Panc1 (cell line): ENCODE results near the gene CPNE7. TPM values are rescaled to one million over a fixed set of nuclear protein-coding genes. Genes with fewer than 3 reads are reported as not detected.

Experiments
- ATAC-seq: fragments of 200-7000 bp; cut with Tn5 transposase; 2 replicates; pipeline ENCODE4 v1.9.1; 2020; ENCODE audit warnings: mild to moderate bottlenecking, moderate library complexity
- BruUV-seq: library from RNA; stranded (reverse); fragments of 400-500 nt; replicated peaks from 2 replicates; lab custom pipeline; 2021; lab: Mats Ljungman, UMichigan
- CTCF ChIA-PET: fragments of 300-600 bp; sonication (Branson Sonifier 250); formaldehyde crosslinking; loops from one replicate; lab custom pipeline; 2022; ENCODE audit warnings: antibody characterized with exemption; lab: Charles Lee
- POLR2A ChIA-PET: fragments of 300-600 bp; sonication (Branson Sonifier 250); formaldehyde crosslinking; loops from one replicate; lab custom pipeline; 2022; ENCODE audit warnings: antibody characterized with exemption; lab: Charles Lee
- DNase-seq: peaks from one replicate; pipeline ENCODE4 v3.0.0-alpha.2; 2010; ENCODE audit warnings: low read depth, low spot score
- H3K27ac ChIP-seq: 2 replicates; pipeline ENCODE4 v1.5.1; 2011; ENCODE audit warnings: mild to moderate bottlenecking, low read length, inconsistent platforms
- H3K27me3 ChIP-seq: fragments of 200-500 bp; sonication (Bioruptor generic); 2 replicates; pipeline ENCODE4 v1.6.0; 2014; ENCODE audit warnings: low read length, inconsistent platforms; ENCODE audit not compliant: control insufficient read depth, insufficient read depth
- H3K36me3 ChIP-seq: fragments of 200-500 bp; sonication (Bioruptor generic); 2 replicates; pipeline ENCODE4 v1.5.1; 2014; ENCODE audit warnings: inconsistent platforms, mild to moderate bottlenecking, low read length, moderate library complexity; ENCODE audit not compliant: control insufficient read depth, insufficient read depth
- H3K4me1 ChIP-seq: 2 replicates; pipeline ENCODE4 v1.5.1; 2011; ENCODE audit warnings: inconsistent platforms, mild to moderate bottlenecking, low read length, moderate library complexity; ENCODE audit not compliant: control insufficient read depth, insufficient read depth
- H3K4me3 ChIP-seq, 2 experiments: 2 replicates each; pipeline ENCODE4 v1.5.1; 2011 to 2012; ENCODE audit warnings: low read depth in 2 of 2, low read length in 2 of 2, mild to moderate bottlenecking in 2 of 2, inconsistent platforms in 1 of 2, moderate library complexity in 1 of 2
- H3K9me3 ChIP-seq: fragments of 200-500 bp; sonication (Bioruptor generic); 2 replicates; pipeline ENCODE4 v1.5.1; 2014; ENCODE audit warnings: low read depth, mild to moderate bottlenecking, inconsistent platforms, low read length, moderate library complexity; ENCODE audit not compliant: control insufficient read depth, insufficient read depth
- CTCF ChIP-seq: fragments of 450-650 bp; IDR thresholded peaks from 2 replicates; pipeline ENCODE4 v1.5.1; 2017; ENCODE audit warnings: mild to moderate bottlenecking
- POLR2AphosphoS5 ChIP-seq: IDR thresholded peaks from 2 replicates; pipeline ENCODE4 v1.6.1; 2012; ENCODE audit warnings: mild to moderate bottlenecking, low read depth, low read length, moderate library complexity
- REST ChIP-seq, 2 experiments: IDR thresholded peaks; 2 replicates each; pipeline ENCODE4 v1.6.1; 2011 to 2012; ENCODE audit warnings: low read depth in 2 of 2, control low read depth in 1 of 2, low read length in 1 of 2, mild to moderate bottlenecking in 1 of 2, moderate library complexity in 1 of 2; ENCODE audit not compliant: insufficient read depth in 1 of 2
- SIN3A ChIP-seq: IDR thresholded peaks from 2 replicates; pipeline ENCODE4 v1.6.1; 2012; ENCODE audit warnings: low read depth, mild to moderate bottlenecking, low read length, moderate library complexity, borderline replicate concordance; ENCODE audit not compliant: insufficient read depth
- TCF7L2 ChIP-seq: IDR thresholded peaks from 2 replicates; pipeline ENCODE4 v1.6.1; 2011; ENCODE audit warnings: mild to moderate bottlenecking, low read depth, low read length, inconsistent platforms
- in situ Hi-C: cut with HindIII; loops from 2 replicates; pipeline ENCODE4 v1.10.0; 2016; ENCODE audit warnings: low sequenced_read_pairs, low pct_unique_long_range_greater_than_20kb
- intact Hi-C: fragments of 100-400 bp; cut with micrococcal nuclease; formaldehyde crosslinking; loops from one replicate; pipeline ENCODE4 v1.10.0; 2022; ENCODE audit not compliant: unreplicated experiment
- total RNA-seq: library from RNA; stranded (reverse); gene quantifications from one replicate; pipeline ENCODE4 v1.2.1, GENCODE V29; 2021; ENCODE audit not compliant: unreplicated experiment

Gene CPNE7
- total RNA-seq, 1 experiment from 2014 or later, result 32.7 TPM

GRCh38 chr16:89579351-89579750 is 3.8 kb downstream of the CPNE7 start:
- no peak for DNase-seq
- TF ChIP-seq SIN3A (no peak), TCF7L2 (no peak), CTCF (no peak), POLR2AphosphoS5 (no peak), REST (IDR thresholded peaks at IDR 0.05; ENCODE audit: insufficient read depth in 1 of 2, low read depth in 2 of 2, low read length in 1 of 2) (no peak)
- Histone ChIP-seq H3K4me3 (no peak overlapping the region), H3K27me3 (no peaks in the 10 kb centered on the region), H3K36me3 (no peaks in the 10 kb centered on the region; the same call in 1 of the 2 replicates), H3K27ac (no peak overlapping the region), H3K9me3 (no peaks in the 10 kb centered on the region), H3K4me1 (peaks cover 11% of the 10 kb centered on the region)
- ChIA-PET CTCF (no interaction called here), POLR2A (no interaction called here)
- intact Hi-C loops, result no loop called here
- no peak for ATAC-seq
- in situ Hi-C loops, result no loop called here
- no TSS peak for BruUV-seq

- no peak overlapping the region for H3K27ac ChIP-seq
Measured at GRCh38 chr16:89581045-89581695, 5.6 kb downstream of the CPNE7 start.

More at GRCh38 chr16:89581045-89581695, 5.6 kb downstream of the CPNE7 start:
- Histone ChIP-seq H3K4me3 (no peak overlapping the region), H3K4me1 (peaks cover 11% of the 10 kb centered on the region), H3K36me3 (no peaks in the 10 kb centered on the region; the same call in 1 of the 2 replicates), H3K9me3 (no peaks in the 10 kb centered on the region), H3K27me3 (no peaks in the 10 kb centered on the region)
- intact Hi-C loops (no loop called here), in situ Hi-C loops (no loop called here)
- TSS peak; percentile 55 for BruUV-seq
- DNase-seq, result no peak
- peak; percentile 67 for ATAC-seq
- CTCF ChIA-PET, result no interaction called here
- POLR2A ChIA-PET, result interaction anchor here (0.6 kb wide), 1 partner anchor 18 kb away, joined by 4 read pairs; no protein-coding TSS in a partner anchor
- no peak for TF ChIP-seq SIN3A
- no peak for TF ChIP-seq POLR2AphosphoS5
- TF ChIP-seq CTCF, result no peak
- TF ChIP-seq TCF7L2, result no peak
- TF ChIP-seq REST (IDR thresholded peaks at IDR 0.05; ENCODE audit: insufficient read depth in 1 of 2, low read depth in 2 of 2, low read length in 1 of 2), result no peak
